ENCODE data around the gene PHEX.

DNA sequence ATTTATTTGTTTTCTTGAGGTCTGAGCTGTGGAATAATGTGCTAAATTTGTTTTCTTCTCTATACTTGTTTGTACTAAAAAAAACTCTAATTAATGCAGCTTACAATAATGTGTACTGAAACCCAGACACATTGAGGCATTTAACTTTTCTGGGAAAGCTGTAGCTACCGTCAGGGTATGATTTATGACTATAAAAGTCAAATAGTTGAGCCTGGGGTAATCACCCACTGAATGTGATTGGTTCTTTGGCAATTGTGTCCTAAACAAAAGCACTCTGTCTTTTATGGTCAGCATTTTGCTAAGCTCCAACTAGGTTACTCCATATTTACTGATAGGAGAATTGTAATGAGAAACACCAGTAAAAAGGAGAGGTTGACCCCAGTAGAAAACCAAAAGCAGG, 174.7 kb downstream of the PHEX start:
- no peak for TF ChIP-seq CTCF (IDR thresholded peaks at IDR 0.05; ENCODE audit: low read length)
- no peak for TF ChIP-seq EZH2 (IDR thresholded peaks at IDR 0.05; ENCODE audit: borderline replicate concordance, low read length)
